Endometrium (tissue), 2 donors: ENCODE data around the gene RAB27B.
"Not testable (repeated sequence)": the region's sequence is repeated elsewhere in the genome, so short reads cannot be mapped to it uniquely, and the experiment has no call there.

Source experiments
- FAIRE-seq: peaks from 2 replicates; lab custom pipeline; 2012; peaks lifted over from hg19 to GRCh38; lab: Jason Lieb, UNC
- donor health status: control.
- donor health status: control.

RAB27B gene

GRCh38 chr18:54828281-54828881, at the start of gene RAB27B:
Gene RAB27B (plus strand): TSS chr18:54828477. CDS start chr18:54877586, 49,109 bp downstream.
- no peak for FAIRE-seq

GRCh38 chr18:54780285-54780861, 47.9 kb upstream of the RAB27B start:
- FAIRE-seq, result no peak

- no peak for FAIRE-seq
Observed at GRCh38 chr18:54780970-54781369, 47.3 kb upstream of the RAB27B start.

GRCh38 chr18:54783139-54783538, 45.1 kb upstream of the RAB27B start:
- FAIRE-seq, result no peak

GRCh38 chr18:54786206-54786605, 42.1 kb upstream of the RAB27B start:
- no peak for FAIRE-seq

- FAIRE-seq, result peak; percentile 8
Observed at GRCh38 chr18:54787121-54787520, 41.2 kb upstream of the RAB27B start.

GRCh38 chr18:54787616-54788015, 40.7 kb upstream of the RAB27B start:
- peak; percentile 35 for FAIRE-seq

- peak; percentile 98 for FAIRE-seq
Observed at GRCh38 chr18:54790109-54790508, 38.2 kb upstream of the RAB27B start.

- no peak for FAIRE-seq
Observed at GRCh38 chr18:54791657-54792056, 36.6 kb upstream of the RAB27B start.

- no peak for FAIRE-seq
Observed at GRCh38 chr18:54792079-54792478, 36.2 kb upstream of the RAB27B start.

- FAIRE-seq, result no peak
Observed at GRCh38 chr18:54794823-54795222, 33.5 kb upstream of the RAB27B start.

GRCh38 chr18:54798186-54798585, 30.1 kb upstream of the RAB27B start:
- no peak for FAIRE-seq

- FAIRE-seq, result no peak
Observed at GRCh38 chr18:54801374-54801773, 26.9 kb upstream of the RAB27B start.

GRCh38 chr18:54802178-54802577, 26.1 kb upstream of the RAB27B start:
- no peak for FAIRE-seq

- FAIRE-seq, result no peak
Observed at GRCh38 chr18:54802686-54803395, 25.4 kb upstream of the RAB27B start.

- FAIRE-seq, result no peak
Observed at GRCh38 chr18:54805571-54806334, 22.5 kb upstream of the RAB27B start.

- peak; percentile 59 for FAIRE-seq
Observed at GRCh38 chr18:54806526-54806925, 21.8 kb upstream of the RAB27B start.

- FAIRE-seq, result no peak
Observed at GRCh38 chr18:54807303-54807702, 21.0 kb upstream of the RAB27B start.

- FAIRE-seq, result not testable (repeated sequence)
Observed at GRCh38 chr18:54810662-54811061, 17.6 kb upstream of the RAB27B start.

- no peak for FAIRE-seq
Observed at GRCh38 chr18:54812885-54813284, 15.4 kb upstream of the RAB27B start.

- FAIRE-seq, result no peak
Observed at GRCh38 chr18:54813305-54813704, 15.0 kb upstream of the RAB27B start.

GRCh38 chr18:54813977-54814565, 14.2 kb upstream of the RAB27B start:
- peak; percentile 91 for FAIRE-seq
